NCI-H446 (cell line): Measurements from ENCODE around the gene GATAD2A.
"Not testable (repeated sequence)": the region's sequence is repeated elsewhere in the genome, so short reads cannot be mapped to it uniquely, and the experiment has no call there.

Source experiments
- DNase-seq, 2 experiments: peaks; one replicate each; lab custom pipeline; 2025; lab: John Stamatoyannopoulos, UW

Gene GATAD2A

GRCh38 chr19:19468424-19469050 lies 63.1 kb downstream of the GATAD2A start:
- no peak for DNase-seq

GRCh38 chr19:19470579-19470978 lies 65.1 kb downstream of the GATAD2A start:
- DNase-seq: no peak

DNA sequence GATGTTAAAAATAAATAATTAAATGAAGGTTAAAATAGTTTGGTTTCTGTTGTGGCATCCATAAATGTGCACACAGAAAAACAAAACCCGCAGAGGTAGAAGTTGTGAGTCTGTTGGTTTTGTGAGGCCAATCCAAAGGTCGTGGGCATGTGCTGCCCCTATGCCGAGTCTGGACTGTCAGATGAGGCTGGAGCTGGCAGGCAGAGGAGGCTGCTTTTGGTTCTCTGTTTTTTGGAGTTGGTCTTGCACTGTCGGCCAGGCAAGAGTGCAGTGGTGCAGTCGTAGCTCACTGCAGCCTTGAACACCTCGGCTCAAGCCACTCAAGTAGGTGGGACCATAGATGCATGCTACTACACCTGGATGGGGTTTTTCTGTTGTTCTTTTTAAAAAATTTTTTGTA lies 66.2 kb downstream of the GATAD2A start:
- no peak for DNase-seq

GRCh38 chr19:19472106-19472505 lies 66.6 kb downstream of the GATAD2A start:
- not testable (repeated sequence) for DNase-seq

DNA sequence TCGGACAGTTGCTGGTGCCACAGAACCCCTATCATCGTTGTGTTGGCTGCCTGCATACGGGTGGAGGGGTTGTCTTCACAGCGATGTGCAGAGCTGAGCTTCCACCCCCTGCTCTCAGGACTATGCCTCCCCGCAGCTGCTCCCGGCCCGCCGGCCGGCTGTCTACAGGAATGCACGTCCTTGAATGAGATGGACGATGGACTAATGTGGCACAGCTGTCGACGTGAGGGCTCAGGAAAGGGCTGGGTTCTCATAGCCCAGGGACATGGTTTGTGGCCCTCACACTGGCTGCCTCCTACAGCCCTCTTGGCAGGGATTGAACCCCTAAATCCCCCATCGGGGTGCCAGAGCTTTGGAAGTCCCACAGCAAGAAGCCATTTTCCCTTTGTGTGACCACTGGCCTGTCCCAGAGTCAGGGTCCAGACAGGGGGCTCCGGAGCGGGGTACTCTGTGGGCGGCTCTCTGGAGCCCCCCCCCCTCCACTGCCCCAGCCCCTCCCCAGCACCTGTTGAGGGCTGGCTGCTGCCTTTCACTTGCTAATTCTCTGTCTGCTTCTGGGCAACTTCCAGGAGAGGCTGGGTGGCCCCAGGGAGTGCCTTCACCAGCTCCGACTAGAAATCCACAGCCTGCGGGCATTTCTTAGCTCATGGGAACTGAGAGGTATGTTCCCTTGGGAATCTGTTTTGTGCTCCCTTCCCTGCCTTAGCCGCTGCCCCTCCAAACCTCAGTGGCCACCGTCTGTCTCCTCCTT lies 69.7 kb downstream of the GATAD2A start:
- no peak for DNase-seq

- DNase-seq: no peak
Measured at GRCh38 chr19:19475849-19476828, 70.7 kb downstream of the GATAD2A start.

- DNase-seq: no peak
Measured at GRCh38 chr19:19477705-19478383, 72.4 kb downstream of the GATAD2A start.

DNA sequence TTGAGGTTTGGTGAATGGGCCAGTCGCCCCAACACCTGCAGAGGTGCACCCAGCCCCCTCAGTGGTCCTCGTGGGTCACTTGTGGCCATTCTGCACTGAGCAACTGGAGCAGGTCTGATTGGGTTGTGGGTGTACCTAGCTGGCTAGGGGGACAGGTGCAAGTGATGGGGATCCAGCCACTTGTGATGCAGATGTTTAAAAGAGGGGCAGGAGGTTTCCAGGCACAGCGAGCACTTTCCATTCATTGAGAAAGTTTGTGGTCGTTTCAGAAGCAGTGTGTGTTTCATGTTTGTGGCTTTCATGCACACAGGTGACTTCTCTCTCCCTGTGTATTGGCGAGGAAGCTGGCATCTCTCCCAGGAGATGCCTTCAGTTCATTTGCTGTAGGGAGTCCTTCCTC lies 75.2 kb downstream of the GATAD2A start:
- DNase-seq: no peak

DNA sequence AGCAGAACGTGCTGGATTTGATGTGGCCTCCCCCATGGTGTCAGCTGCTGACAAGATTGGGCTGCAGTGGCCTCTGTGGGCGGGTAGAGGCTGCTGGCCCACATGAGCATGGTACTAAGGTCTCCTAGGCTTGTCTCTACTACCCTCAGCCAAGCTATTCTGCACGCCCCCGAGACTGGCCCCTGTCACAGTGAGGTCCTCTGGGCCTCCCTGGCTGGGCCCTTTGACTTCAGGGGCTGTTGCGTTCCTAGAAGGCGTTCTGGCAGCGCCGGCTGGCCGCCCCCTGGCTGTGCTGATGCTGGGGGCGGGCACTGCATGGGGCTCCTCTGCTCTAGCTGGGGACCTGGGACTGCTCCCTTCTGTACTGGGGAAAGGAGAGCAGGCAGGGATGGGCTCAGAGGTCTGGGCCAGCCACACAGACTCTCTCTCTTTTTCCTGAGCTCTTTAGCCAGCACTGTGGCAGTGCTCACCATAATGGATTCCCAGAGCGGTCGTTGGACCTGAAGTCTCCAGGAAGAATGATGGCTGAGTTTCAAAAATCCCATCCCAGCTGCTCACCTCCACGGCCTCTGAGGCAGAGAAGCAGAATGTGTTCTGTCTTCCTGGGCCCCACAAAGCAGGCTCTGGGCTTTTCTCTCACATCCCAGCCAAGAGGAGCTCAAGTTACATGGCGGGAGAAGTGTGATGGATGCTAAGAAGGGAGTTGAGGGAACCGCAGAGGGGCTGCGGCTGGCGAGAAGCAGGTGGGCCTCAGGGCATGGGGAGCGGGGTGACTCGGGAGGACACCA lies 77.5 kb downstream of the GATAD2A start:
- DNase-seq: no peak

DNA sequence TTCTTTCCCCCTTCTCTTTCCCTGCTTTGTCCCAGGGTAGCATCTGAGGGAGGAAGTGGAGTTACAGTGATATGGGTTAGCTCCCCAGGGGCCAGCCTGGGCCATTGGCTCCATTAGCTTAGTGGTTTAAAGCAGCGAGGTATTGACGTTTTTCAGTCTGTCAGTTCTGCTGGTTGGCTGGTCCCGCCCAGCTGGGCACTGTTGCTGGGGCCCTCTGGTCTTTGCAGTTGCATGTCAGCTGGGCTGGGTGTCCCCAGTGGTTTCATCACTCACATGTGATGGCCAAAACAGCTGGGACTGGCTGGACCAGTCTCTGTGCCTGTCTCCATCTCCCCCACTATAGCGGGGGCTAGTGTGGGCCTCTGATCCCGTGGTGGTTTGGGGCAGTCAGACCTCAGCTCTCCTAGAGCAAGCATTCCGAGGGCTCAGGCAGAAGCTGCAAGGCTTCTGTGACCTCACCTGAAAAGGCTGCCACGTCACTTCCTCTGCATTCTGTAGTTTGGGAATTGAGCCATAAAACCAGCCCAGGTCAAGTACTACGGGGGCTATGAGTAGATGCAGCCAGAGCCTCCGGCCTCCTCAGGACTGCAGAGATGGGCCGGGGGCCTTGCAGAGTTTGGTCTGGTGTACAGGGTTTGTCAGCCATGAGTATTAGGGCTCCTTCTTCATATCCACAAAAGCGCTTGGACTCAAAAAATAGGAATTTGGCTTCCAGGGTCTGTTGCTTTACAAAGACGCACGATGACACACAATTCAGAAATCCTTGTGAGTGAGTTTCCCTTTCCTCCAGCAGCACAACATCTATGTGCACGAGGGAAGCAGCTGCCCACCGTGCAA lies 79.9 kb downstream of the GATAD2A start:
- DNase-seq: no peak

DNA sequence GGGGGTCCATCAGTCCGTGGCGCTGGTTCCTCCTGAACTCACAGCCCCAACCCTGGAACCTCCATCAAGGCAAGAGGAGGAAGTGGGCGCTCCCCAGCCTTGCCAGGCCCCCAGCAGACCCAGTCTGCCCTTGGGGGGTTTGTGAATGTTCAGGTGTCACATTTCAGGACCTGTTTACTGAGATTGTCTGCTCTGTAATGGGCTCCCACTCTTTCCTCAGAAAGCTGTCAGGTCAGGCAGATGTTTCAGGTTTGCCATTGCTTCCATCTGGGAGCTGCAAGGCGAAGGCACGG lies 80.5 kb downstream of the GATAD2A start:
- DNase-seq: no peak

DNA sequence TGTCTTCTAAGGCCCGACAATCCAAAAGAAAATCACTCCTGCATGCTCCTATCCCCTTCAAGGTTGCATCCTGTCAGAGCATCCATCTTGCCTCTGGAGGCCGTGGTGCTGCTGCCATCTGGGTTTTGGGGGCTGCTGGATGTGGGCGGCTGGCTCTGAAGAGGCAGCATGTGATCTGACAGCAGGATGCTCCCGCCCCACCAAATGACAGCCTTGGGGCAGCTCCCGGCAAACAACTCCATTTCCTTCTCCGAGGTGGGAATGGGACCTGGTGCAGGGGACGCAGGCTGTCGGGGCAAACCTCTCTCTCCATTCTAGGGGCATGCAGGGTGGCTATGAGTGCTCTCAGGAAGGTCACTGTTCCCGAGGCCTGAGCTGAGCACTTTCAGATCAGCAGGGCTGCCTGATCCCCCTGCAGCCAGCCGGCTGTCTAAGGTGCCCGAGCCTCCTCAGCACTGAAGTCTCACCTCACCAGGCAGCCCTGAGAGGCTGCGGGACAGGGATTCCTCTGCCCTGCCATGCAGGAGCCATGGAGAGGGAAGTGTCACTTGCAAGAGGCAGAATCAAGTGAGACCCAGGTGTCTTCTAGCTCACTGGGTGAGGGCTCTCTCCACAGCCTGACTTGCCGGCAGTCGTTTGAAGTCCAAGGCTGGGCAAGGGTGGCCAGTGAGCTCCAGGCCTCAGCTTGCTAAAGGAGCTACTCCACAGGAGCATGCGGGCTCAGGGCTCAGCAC lies 81.0 kb downstream of the GATAD2A start:
- DNase-seq: no peak

GRCh38 chr19:19487077-19487949 lies 81.8 kb downstream of the GATAD2A start:
- DNase-seq: no peak

- DNase-seq: no peak
Measured at GRCh38 chr19:19487950-19488874, 82.7 kb downstream of the GATAD2A start.

- DNase-seq: peak in 1 of 2 experiments; percentile 18
Measured at GRCh38 chr19:19488875-19489690, 83.6 kb downstream of the GATAD2A start.

GRCh38 chr19:19489804-19490204 lies 84.3 kb downstream of the GATAD2A start:
- no peak for DNase-seq
